DMS79 treated with DMSO at 0.1 percent for 48 hours (cell line): Measurements from ENCODE around the gene ITGB5.
A peak's percentile ranks its signal among the peaks of the same experiment; 100 is the strongest.

Source experiments
- DNase-seq: peaks from one replicate; lab custom pipeline; 2025; lab: John Stamatoyannopoulos, UW

Gene ITGB5

GRCh38 chr3:124887177-124887931 is at the start of gene ITGB5:
Gene ITGB5, minus strand, starts transcription at chr3:124887365. Its CDS starts 365 bp downstream, at chr3:124887000.
- peak; percentile 23 for DNase-seq

DNA sequence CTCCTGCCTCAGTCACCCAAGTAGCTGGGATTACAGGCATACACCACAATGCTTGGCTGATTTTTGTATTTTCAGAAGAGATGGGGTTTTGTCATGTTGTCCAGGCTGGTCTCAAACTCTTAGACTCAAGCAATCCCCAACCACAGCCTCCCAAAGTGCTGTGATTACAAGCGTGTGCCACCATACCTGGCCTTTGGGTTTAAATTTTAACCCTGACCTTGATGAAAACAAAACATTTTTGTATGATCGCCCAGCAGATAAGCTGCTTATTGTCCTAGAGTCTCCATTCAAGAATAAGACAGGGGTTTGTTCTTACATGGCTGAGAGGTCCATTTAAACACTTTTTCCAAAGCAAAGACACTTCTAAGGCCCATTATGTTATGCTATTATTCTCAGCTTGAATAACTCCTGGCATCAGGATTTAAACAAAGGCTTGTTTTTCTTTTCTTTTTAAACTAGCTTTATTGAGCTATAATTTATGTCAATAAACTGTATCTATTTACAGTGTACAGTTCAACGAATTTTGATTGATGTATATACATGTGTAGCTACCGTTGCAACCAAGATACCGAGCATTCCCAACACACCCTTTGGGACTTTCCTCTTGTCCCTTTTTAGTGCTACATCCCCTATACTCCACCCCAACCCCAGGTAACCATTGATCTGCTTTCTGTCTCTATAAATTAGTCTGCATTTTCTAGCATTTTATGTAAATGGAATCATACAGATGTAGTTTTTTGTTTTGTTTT is 48.8 kb upstream of the ITGB5 start:
- DNase-seq: no peak

- no peak for DNase-seq
Measured at GRCh38 chr3:124935264-124935663, 48.1 kb upstream of the ITGB5 start.

- DNase-seq: no peak
Measured at GRCh38 chr3:124934577-124934976, 47.4 kb upstream of the ITGB5 start, which contains the start of gene MUC13. Gene MUC13, minus strand, starts transcription at chr3:124934751. Its CDS starts 39 bp downstream, at chr3:124934712.

DNA sequence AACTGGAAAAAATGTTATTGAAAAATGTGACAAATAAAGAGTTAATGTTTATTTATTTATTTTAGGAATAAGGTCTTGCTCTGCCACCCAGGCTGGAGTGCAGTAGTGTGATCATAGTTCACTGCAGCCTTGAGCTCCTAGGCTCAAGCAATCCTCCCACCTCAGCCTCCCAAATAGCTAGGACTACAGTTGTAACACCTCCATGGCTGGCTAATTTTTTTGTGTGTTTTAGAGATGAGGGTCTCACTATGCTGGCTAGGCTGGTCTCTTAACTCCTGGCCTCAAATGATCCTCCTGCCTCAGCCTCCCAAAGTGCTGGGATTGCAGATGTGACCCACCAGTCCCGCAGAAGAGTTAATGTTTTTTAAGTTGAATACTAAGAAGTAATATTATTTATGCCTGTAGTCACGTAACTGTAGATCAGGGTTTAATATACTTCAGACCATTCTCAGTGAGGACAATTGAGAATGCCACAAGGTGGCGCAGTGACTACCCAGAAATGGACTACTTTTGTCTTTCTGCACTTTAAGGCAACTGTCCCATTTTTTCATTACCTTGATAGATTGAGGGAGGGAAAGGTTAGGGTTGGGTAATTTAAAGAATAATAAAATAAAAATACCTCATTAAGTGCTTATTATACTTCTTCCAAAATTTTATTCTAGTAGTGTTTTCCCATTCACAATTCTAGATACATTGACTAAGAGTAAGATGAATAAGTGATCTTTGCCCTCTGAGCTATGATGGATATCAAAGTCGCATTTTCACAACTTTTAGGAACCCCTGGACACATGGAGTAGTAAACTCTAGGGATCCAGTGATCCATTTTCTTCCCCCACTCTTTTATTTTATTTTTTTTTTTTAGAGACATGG is 41.4 kb upstream of the ITGB5 start:
- peak; percentile 19 for DNase-seq

GRCh38 chr3:124927574-124928045 is 40.4 kb upstream of the ITGB5 start:
- DNase-seq: no peak

- DNase-seq: no peak
Measured at GRCh38 chr3:124926426-124927101, 39.4 kb upstream of the ITGB5 start.

- DNase-seq: no peak
Measured at GRCh38 chr3:124924741-124925140, 37.6 kb upstream of the ITGB5 start.

DNA sequence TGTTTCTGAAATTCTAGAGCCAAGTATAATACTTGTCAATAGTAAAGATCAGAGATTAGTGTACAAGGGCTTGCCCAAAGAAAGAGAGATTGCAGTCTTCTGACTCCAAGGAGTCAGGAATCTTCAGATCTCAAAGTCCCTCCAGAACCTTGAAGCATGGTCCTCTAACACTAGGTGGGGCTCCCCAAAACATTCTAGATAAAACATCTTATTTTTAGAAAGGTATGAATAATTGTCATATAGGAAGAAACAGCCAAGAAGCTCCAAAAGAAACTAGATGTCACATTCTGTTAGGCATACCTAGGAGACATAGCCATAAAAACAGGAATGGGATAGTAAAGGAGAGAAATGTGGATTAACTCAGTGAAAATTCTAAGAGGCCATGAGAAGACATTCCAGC is 36.7 kb upstream of the ITGB5 start:
- DNase-seq: no peak

DNA sequence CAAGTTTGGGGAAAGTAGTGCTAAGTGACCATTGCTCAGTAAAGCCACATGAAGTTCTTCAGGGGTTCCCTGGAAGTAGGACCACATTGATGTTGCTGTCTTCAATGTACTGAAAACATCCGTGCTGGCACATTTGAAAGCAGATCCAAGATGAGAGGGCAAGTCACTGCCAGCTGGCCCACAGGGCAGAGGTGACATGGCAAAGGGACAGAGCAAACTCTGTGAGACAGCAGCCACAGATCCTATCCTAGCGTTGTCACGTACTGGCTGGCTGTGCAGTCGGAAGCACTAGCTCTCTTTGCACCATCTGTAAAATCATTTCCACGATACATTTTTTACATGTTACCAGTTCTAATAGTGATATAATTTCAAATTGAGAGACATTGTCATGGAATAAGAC is 33.6 kb upstream of the ITGB5 start:
- no peak for DNase-seq

DNA sequence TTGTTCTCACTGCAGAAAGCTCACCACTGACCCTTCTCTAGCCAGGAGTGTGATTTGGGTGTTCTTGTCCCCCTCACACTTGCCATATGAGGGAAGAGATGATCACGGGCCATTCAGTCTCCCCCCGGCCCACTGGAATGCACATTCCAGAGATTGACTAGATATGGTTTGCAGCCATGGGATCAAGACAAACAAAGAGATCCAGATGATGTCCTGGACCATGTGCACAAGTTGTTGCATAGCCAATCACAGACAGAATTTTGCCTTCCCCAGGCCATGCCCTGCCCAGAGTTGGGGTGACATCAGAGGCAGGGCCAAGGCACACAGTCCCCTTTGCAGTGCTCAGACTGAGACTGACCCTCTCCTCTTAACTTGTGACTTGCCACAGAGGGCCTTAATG is 32.6 kb upstream of the ITGB5 start:
- DNase-seq: no peak

DNA sequence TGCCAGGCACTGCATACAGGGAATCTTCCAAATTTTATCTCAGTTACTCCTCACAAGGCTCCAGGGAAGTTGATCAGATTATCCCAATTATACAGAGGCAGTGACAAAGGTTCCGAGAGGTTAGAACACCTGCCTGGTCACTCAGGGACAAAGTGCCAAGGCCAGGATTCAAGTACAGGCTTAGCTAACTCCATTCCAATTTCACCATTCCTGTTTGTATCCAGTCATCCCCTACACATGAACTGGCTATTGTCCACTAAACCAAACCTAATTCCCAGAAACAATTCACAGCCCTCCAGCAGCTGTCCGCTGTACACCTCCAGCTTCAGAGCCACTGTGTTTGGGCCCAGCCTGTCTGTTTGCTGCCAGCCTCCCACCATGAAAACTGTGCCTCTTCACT is 31.4 kb upstream of the ITGB5 start:
- no peak for DNase-seq

DNA sequence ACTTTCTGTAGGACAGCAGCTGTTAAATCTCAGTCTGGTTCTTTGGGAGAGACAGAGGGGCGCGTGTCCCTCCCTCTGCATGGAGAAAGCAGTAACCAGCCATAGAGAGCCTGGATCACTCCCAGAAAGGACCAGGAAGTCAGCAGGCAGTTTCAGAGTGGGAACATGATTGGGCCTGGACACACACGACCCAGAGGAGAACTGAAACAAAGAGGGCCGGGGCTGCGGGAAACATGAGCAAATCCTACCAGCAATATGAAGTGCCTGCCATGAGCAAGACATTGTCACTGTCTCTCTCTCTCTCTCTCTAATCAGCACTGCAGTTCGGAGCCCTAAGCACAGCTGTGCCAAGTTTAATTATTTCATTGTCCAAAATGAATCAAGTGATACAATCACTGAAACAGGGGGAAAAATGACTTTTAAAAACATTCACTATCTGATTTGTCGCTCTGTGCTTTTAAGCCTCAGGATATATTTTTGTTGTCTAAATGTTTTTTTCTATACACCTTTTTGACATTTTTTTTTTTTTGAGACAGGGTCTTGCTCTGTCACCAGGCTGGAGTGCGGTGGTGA is 29.8 kb upstream of the ITGB5 start:
- no peak for DNase-seq

- no peak for DNase-seq
Measured at GRCh38 chr3:124915254-124915653, 28.1 kb upstream of the ITGB5 start.

DNA sequence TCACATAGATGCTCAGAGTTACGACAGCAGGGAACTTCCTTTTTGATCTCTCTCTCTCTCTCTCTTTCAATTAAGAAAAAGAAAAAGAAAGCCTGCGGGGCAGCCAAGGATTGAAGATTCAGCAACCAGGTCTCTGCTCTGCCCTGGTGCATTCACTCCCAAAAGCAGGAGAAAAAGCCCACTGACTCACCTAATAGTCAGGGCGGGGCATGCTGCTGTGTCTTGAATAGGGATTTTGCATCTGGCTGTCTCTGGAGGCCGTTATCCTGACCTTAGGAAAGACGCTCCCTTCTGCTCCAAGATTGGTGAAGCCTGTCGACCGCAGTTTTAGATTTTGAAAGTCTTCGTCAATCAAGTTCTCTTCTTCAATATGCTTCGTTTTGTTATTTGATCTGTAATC is 20.8 kb upstream of the ITGB5 start:
- no peak for DNase-seq

- no peak for DNase-seq
Measured at GRCh38 chr3:124904835-124905492, 17.8 kb upstream of the ITGB5 start.

DNA sequence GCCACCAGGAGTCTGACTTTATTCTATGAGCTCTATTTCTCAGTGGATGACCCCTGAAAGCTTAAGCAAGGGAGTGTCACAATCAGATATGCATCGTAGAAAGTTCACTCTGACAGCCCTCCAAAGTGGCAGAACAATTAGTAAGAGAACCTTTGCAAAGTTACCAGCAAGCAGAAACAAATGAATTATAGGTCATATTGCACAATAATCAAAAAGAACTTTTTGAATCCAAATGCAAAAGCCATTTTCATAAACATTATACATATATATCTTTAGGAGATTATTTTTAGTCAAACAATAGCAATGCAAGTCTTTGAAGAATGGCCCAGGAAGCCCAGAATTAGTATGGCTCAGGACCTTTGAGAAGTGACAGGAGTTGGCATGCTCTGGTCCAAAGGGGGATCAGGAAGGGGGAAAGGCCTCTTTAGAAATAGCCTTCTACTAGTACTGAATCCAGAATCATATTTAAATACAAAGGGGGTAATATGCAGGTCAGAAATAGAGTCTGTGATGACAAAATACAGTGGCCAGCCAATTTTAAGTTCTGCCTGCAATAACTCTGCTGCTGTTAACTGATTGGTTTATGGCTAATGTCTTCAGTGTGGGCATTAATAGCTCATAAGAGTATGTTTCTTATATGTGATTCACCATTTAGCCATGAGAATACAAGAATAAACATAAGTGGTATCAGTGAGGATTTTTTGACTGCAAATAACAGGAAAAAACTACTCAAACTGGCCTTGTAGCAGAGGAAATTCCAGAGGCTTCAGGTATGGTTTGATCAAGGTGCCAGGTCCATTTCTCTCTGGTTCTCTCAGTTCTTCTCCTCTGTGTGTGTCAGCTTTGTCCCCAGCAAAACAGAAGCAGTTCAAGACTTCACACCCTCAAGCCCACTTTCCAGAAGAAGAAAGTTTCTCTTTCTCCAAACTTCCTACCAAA is 17.0 kb upstream of the ITGB5 start:
- DNase-seq: no peak

GRCh38 chr3:124896824-124897526 is 9.8 kb upstream of the ITGB5 start:
- DNase-seq: no peak

DNA sequence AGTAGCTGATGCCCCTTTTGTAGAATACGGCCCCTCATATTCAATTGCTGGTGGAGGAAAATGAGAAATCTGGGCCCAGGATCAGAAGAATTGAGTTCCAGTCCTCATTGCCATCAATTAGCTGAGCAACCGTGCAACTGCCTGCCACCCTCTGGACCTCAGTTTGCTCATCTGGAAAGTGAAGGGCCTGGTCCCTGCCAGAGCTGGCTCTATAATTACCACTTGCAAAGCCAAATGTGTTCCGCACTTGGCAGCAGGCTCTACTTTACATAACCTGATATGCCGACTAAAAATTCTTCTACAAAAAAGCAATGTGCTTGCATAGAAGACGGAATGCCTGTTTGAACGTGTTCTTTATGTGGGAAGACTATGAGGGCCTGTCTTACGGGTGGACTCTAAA is 8.6 kb upstream of the ITGB5 start:
- DNase-seq: no peak
